Skeletal muscle tissue (tissue), 4 donors: Measurements from ENCODE around the gene RAB9A. TPM values are rescaled to one million over a fixed set of nuclear protein-coding genes. Genes with fewer than 3 reads are reported as not detected.
A peak's percentile ranks its signal among the peaks of the same experiment; 100 is the strongest.

Experiments
- H3K27ac ChIP-seq: one replicate; pipeline ENCODE4 v1.7.0; 2013; ENCODE audit warnings: mild to moderate bottlenecking, low read depth, low read length, inconsistent platforms
- H3K27me3 ChIP-seq, 3 donors: one replicate each; pipeline ENCODE4 v1.7.0; 2013; ENCODE audit warnings: low read length in 3 of 3; ENCODE audit not compliant: control insufficient read depth in 3 of 3, insufficient read depth in 3 of 3
- H3K36me3 ChIP-seq, 3 donors: one replicate each; pipeline ENCODE4 v1.7.0; 2013; ENCODE audit warnings: low read length in 3 of 3; ENCODE audit not compliant: control insufficient read depth in 3 of 3, insufficient read depth in 3 of 3
- H3K4me1 ChIP-seq, 3 donors: one replicate each; pipeline ENCODE4 v1.7.0; 2013; ENCODE audit warnings: low read length in 3 of 3, mild to moderate bottlenecking in 3 of 3; ENCODE audit not compliant: control insufficient read depth in 3 of 3, insufficient read depth in 3 of 3
- H3K4me3 ChIP-seq, 3 donors: one replicate each; pipeline ENCODE4 v1.7.0; 2013; ENCODE audit warnings: low read length in 3 of 3
- H3K9ac ChIP-seq, 3 donors: one replicate each; pipeline ENCODE4 v1.7.0; 2013; ENCODE audit warnings: low read length in 3 of 3, mild to moderate bottlenecking in 3 of 3, moderate library complexity in 2 of 3, low read depth in 1 of 3
- H3K9me3 ChIP-seq, 3 donors: one replicate each; pipeline ENCODE4 v1.7.0; 2013; ENCODE audit warnings: low read length in 3 of 3; ENCODE audit not compliant: control insufficient read depth in 3 of 3
- total RNA-seq: library from RNA; depleted of rRNA; stranded (reverse); fragments of >200 nt; gene quantifications from one replicate; pipeline ENCODE4 v1.2.3, GENCODE V29; 2014
- donor health status: Osteomylitis.

The RAB9A gene
- total RNA-seq, 1 donor from 2014 or later, result 19.3 TPM

DNA sequence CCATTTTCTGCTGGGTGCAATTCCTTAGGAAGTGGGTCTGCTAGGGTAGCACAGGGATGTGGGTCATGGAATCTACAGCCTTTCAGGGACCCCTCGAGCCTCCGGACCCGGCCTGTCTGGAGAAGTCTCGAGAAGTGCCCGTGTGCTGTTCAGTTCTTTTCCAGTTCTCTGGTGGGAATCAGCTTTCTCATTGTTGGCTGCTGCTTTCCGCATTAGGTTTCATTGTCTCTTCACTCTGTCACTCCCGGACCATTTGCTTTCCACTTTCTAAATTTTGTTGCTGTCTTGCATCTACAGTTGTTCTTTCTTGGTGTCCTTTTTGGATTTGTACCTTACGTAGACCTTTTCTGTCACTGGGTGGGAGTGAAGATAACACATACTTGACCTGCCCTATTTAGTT lies 6.1 kb downstream of the RAB9A start:
- H3K4me1 ChIP-seq, result peaks cover 17 to 31% (median 23%) of the 10 kb centered on the region in 3 donors
- no peaks in the 10 kb centered on the region for H3K27me3 ChIP-seq
- H3K9ac ChIP-seq, result peak overlapping the region in 2 of 3 donors; percentile 47 to 62
- H3K36me3 ChIP-seq, result no peaks in the 10 kb centered on the region
- H3K27ac ChIP-seq, result no peak overlapping the region
- H3K9me3 ChIP-seq, result no peaks in the 10 kb centered on the region
- peak overlapping the region; percentile 9 to 41 (median 35) for H3K4me3 ChIP-seq

DNA sequence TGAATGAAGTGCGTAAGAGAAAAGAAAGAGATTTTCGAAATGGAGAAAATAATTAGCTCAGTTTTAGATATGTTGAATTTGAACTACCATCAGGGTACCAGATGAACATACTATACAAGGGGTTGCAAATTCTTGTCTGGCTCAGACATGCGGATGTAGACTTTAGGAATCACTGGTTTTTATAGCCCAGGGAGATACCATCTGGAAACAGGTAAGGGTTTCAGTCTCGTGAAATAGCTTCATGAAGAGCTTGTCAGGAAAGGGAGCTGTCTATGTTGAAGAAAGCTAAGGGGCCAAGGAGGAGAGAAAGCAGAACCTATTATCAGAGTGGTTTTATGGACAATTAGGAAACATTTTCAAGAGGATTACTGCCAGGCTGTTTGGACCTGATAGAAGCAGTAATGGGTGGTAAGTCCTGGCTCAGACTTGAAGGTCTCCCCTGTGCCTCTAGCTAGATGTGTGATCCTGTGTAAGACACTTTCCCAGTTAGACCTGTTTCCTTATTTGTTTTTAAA lies 6.7 kb downstream of the RAB9A start:
- Histone ChIP-seq H3K4me1 (peaks cover 17 to 28% (median 23%) of the 10 kb centered on the region in 3 donors), H3K27ac (no peak overlapping the region)

DNA sequence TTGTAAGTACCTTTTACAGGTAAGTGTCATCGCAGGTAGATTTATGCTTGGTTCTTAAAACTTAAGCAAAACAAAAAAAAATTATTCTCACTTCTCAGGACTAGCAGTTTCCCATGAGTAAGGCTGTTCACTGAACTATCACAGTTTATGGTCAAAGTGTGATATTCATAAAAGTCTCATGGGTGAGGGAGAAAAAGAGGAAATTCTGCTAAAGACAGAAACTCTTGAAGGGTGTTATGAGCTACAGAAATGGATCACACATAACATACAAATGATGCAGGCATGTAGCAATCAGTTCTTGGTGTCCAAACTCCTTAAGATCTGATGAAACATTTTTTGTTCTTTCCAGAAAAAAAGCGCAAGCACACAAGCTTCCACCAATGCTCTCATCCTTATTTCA lies 8.5 kb downstream of the RAB9A start:
- no peak overlapping the region for H3K4me3 ChIP-seq
- H3K27me3 ChIP-seq, result no peaks in the 10 kb centered on the region
- H3K9ac ChIP-seq, result no peak overlapping the region
- no peaks in the 10 kb centered on the region for H3K9me3 ChIP-seq
- H3K36me3 ChIP-seq, result no peaks in the 10 kb centered on the region
- peaks cover 23 to 31% (median 29%) of the 10 kb centered on the region in 3 donors for H3K4me1 ChIP-seq
- H3K27ac ChIP-seq, result no peak overlapping the region

More for the DNA sequence above, 6.7 kb downstream of the RAB9A start:
- no peaks in the 10 kb centered on the region for H3K36me3 ChIP-seq
- no peak overlapping the region for H3K4me3 ChIP-seq
- no peak overlapping the region for H3K9ac ChIP-seq
- H3K27me3 ChIP-seq, result no peaks in the 10 kb centered on the region
- H3K9me3 ChIP-seq, result no peaks in the 10 kb centered on the region

DNA sequence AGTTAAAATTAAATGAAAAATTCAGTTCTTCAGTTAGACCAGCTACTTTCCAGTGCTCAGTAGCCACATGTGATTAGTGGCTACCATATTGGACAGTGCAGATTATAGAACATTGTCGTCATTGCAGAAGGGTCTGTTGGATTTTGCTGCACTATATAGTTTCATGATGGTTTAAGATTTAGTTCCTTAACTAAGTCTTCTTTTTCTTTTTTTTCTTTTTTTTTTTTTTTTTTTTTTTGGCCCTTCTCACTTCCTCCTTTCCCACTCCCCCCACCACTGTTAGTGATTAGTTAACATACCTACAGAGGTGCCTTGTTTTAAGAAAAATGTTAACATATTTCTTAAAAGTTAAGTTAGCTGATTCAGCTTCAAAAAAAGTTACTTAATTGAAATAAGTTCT lies 9.0 kb downstream of the RAB9A start:
- no peak overlapping the region for H3K9ac ChIP-seq
- no peaks in the 10 kb centered on the region for H3K9me3 ChIP-seq
- no peaks in the 10 kb centered on the region for H3K27me3 ChIP-seq
- no peaks in the 10 kb centered on the region for H3K36me3 ChIP-seq
- no peak overlapping the region for H3K27ac ChIP-seq
- H3K4me1 ChIP-seq, result peaks cover 19 to 30% (median 29%) of the 10 kb centered on the region in 3 donors
- H3K4me3 ChIP-seq, result no peak overlapping the region

DNA sequence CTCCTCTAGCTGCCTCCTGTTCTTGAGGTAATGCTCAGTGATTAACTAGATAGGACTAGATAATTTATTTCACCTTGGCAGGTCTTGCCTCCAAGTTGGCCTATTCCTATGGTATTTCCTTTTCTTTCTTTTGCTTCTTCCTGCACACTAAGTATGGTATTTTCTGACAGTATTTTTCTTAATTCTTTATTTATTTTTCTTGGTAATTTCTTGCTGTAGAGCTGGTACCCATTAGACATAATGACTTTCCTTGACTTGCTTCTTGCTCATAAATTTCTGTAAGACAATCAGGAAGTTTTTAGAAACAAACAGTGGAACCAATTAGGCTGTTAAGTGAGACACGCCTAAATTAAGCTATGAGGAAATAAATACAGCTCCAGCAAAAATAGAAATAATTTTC lies 9.5 kb downstream of the RAB9A start:
- H3K4me1 ChIP-seq, result peaks cover 15 to 30% (median 28%) of the 10 kb centered on the region in 3 donors
- H3K36me3 ChIP-seq, result no peaks in the 10 kb centered on the region
- H3K27me3 ChIP-seq, result no peaks in the 10 kb centered on the region
- H3K4me3 ChIP-seq, result no peak overlapping the region
- H3K9me3 ChIP-seq, result no peaks in the 10 kb centered on the region
- H3K27ac ChIP-seq, result no peak overlapping the region
- no peak overlapping the region for H3K9ac ChIP-seq

DNA sequence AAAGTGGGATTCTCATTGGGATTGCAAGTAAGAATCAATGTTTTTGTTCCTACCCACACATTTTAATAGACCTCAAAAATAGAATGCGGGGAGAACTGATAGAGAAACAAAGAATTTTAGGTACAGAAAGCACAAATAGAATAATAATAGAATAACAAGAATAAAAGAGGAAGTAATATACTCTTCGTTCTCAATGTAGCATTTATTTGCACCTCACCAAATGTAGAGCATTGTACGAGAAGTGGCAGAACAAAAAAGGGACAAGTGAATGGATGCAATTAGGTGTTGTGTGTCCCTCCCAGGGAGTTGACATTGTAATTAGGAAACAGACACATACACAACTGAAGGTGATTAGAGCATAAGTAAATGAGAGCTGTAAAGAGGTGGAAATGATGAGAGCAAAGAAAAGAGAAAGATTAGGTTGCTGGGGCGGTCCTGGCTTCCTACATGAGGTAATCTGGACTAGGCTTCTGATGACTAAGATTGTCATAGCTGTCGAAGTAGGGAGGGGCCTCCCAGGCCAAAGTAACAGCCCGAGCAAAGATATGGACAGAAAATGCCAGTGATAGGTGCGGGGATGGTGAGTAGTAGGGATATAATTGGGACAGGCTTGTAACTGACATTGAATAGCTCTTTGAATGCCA lies 10.4 kb downstream of the RAB9A start:
- H3K9me3 ChIP-seq, result no peaks in the 10 kb centered on the region
- no peaks in the 10 kb centered on the region for H3K36me3 ChIP-seq
- H3K4me3 ChIP-seq, result no peak overlapping the region
- no peak overlapping the region for H3K27ac ChIP-seq
- no peaks in the 10 kb centered on the region for H3K27me3 ChIP-seq
- H3K4me1 ChIP-seq, result peaks cover 11 to 27% (median 27%) of the 10 kb centered on the region in 3 donors
- H3K9ac ChIP-seq, result no peak overlapping the region

DNA sequence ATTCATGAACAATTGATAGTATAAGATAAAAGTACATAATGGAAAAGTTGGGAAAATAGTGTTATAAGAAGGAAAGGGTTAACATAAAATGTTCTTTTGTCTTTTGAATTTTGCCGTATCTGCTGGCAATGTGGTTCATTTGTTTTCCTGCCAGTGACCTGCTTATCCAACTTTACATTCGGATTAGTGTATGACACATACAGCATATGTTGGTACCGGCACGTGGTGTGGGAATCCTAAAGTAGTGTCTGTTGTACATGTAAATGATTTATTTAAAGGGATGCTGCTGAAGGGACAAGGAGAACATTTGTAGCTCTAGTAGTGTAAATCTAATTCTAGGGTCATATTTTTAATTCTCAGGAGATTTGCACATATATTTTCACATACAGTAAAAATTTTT lies 11.5 kb downstream of the RAB9A start:
- no peaks in the 10 kb centered on the region for H3K36me3 ChIP-seq
- peaks cover 11 to 19% (median 18%) of the 10 kb centered on the region in 3 donors for H3K4me1 ChIP-seq
- H3K4me3 ChIP-seq, result no peak overlapping the region
- H3K27me3 ChIP-seq, result no peaks in the 10 kb centered on the region
- H3K9me3 ChIP-seq, result no peaks in the 10 kb centered on the region
- H3K27ac ChIP-seq, result no peak overlapping the region
- no peak overlapping the region for H3K9ac ChIP-seq

DNA sequence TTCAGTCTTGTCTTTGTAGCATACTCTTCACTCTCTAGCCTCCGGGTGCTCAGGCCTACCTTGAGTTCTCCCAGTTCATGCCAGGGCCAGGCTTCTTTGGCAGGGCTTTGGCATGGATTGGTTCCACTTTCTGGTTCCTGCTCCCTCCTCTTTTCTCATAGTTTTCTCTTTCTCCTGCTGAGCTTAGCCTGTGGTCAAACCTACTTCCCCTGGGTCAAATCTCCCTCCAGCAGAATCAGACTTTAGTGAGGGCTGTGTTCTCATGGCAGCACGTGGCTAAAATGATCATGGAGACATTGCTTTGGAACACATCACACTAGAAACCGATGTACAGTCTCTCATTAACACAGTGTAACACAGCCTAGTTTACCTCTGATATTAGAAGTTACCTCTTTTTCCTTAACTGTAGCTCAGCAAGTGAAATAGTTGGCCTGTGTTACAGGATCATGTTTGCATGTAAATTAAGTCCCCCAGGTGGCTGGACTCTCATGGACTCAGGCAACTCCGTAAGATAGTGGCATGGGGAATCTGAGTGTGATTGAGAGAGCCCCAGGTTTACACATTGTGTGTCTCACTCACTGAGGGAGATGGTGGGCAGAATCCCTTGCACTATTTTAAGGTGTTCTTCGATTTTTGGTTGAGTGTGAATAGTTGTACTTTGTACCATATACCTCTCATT lies 13.3 kb downstream of the RAB9A start:
- H3K4me1 ChIP-seq, result peaks cover 14 to 18% (median 16%) of the 10 kb centered on the region in 3 donors
- H3K4me3 ChIP-seq, result no peak overlapping the region
- H3K36me3 ChIP-seq, result no peaks in the 10 kb centered on the region
- no peak overlapping the region for H3K27ac ChIP-seq
- H3K9me3 ChIP-seq, result no peaks in the 10 kb centered on the region
- H3K27me3 ChIP-seq, result no peaks in the 10 kb centered on the region
- H3K9ac ChIP-seq, result no peak overlapping the region

DNA sequence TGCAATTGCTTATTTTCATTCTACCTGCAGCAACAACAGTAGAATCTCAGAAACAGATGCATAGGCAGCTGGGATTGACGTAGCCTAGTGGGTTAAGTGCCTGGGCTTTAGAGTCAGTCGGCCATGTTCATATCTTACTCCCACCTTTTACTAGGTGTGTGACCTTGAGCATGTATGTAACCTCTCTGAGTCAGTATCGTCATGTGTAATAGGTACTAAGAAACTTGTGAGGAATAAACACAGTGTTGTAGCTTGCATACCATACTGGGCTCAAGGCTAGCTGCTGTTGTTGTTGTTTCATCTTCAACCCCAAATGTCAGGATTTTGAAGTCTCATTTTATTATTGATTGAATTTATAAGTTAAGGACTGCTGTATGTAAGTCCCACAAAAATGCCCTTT lies 14.2 kb downstream of the RAB9A start:
- Histone ChIP-seq H3K4me3 (no peak overlapping the region), H3K9me3 (no peaks in the 10 kb centered on the region), H3K27me3 (no peaks in the 10 kb centered on the region), H3K4me1 (peaks cover 14 to 18% (median 16%) of the 10 kb centered on the region in 3 donors), H3K36me3 (no peaks in the 10 kb centered on the region), H3K27ac (no peak overlapping the region), H3K9ac (no peak overlapping the region)

DNA sequence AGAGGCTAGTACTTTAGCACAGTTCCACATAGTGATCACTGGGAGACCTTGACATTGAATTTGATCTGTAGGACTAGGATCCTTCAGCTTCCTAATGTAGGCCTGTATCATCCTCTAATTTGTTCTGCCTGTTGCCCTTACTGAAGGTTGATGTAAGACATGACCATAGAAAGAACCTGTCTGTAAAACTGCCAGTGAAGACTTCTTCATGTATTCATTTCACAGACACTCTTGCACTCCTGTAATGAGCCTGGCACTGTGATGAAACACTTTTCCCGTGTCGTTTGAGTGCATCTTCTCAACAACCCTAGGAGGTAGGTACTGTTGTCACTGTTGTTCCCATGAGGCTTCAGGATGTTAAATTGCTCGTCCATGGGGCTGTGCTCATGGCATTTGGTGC lies 14.7 kb downstream of the RAB9A start:
- H3K36me3 ChIP-seq, result no peaks in the 10 kb centered on the region
- peaks cover 14 to 18% (median 16%) of the 10 kb centered on the region in 3 donors for H3K4me1 ChIP-seq
- no peak overlapping the region for H3K9ac ChIP-seq
- no peaks in the 10 kb centered on the region for H3K27me3 ChIP-seq
- no peaks in the 10 kb centered on the region for H3K9me3 ChIP-seq
- no peak overlapping the region for H3K4me3 ChIP-seq
- H3K27ac ChIP-seq, result no peak overlapping the region
